Activated CD8-positive, alpha-beta memory T cell treated with anti-CD3 and anti-CD28 coated beads for 4 hours (primary cell): ENCODE data around the gene KCND2.

ENCODE experiments used
- DNase-seq, 2 donors: peaks; one replicate each; pipeline ENCODE4 v3.0.0-alpha.2; 2020; ENCODE audit warnings: low read depth in 2 of 2

Gene KCND2

GRCh38 chr7:120412139-120413050 is 139.4 kb downstream of the KCND2 start:
- DNase-seq: no peak

- no peak for DNase-seq
These were observed 140.2 kb downstream of the KCND2 start for GRCh38 chr7:120413164-120413563.

GRCh38 chr7:120417244-120417979 is 144.4 kb downstream of the KCND2 start:
- DNase-seq: no peak

- DNase-seq: no peak
These were observed 148.2 kb downstream of the KCND2 start for GRCh38 chr7:120421151-120421651.

GRCh38 chr7:120431016-120431415 is 158.0 kb downstream of the KCND2 start:
- DNase-seq: no peak

- DNase-seq: no peak
These were observed 163.6 kb downstream of the KCND2 start for GRCh38 chr7:120436487-120437060.

GRCh38 chr7:120441850-120442249 is 168.9 kb downstream of the KCND2 start:
- no peak for DNase-seq

- DNase-seq: no peak
These were observed 169.9 kb downstream of the KCND2 start for GRCh38 chr7:120442838-120443237.

GRCh38 chr7:120444650-120445049 is 171.7 kb downstream of the KCND2 start:
- DNase-seq: no peak

GRCh38 chr7:120445276-120445675 is 172.3 kb downstream of the KCND2 start:
- DNase-seq: no peak

- DNase-seq: no peak
These were observed 179.7 kb downstream of the KCND2 start for GRCh38 chr7:120452665-120453064.

GRCh38 chr7:120456699-120457098 is 183.7 kb downstream of the KCND2 start:
- DNase-seq: no peak

GRCh38 chr7:120460949-120461348 is 188.0 kb downstream of the KCND2 start:
- DNase-seq: no peak

- no peak for DNase-seq
These were observed 190.0 kb downstream of the KCND2 start for GRCh38 chr7:120462991-120463390.

GRCh38 chr7:120464104-120464503 is 191.1 kb downstream of the KCND2 start:
- no peak for DNase-seq

GRCh38 chr7:120467676-120468075 is 194.7 kb downstream of the KCND2 start:
- DNase-seq: no peak

- no peak for DNase-seq
These were observed 195.6 kb downstream of the KCND2 start for GRCh38 chr7:120468611-120469010.

- no peak for DNase-seq
These were observed 199.9 kb downstream of the KCND2 start for GRCh38 chr7:120472892-120473291.

GRCh38 chr7:120473352-120473751 is 200.4 kb downstream of the KCND2 start:
- no peak for DNase-seq

- DNase-seq: no peak
These were observed 203.0 kb downstream of the KCND2 start for GRCh38 chr7:120475994-120476393.

- no peak for DNase-seq
These were observed 207.5 kb downstream of the KCND2 start for GRCh38 chr7:120480472-120480871.

- no peak for DNase-seq
These were observed 208.0 kb downstream of the KCND2 start for GRCh38 chr7:120480930-120481329.
